NCI-H128 (cell line): Measurements from ENCODE around the gene DFFA.
"Not testable (repeated sequence)": the region's sequence is repeated elsewhere in the genome, so short reads cannot be mapped to it uniquely, and the experiment has no call there.

Experiments used
- DNase-seq: peaks from one replicate; lab custom pipeline; 2025; ENCODE audit not compliant: unreplicated experiment; lab: John Stamatoyannopoulos, UW

Gene DFFA

GRCh38 chr1:10467078-10467477 lies 5.3 kb downstream of the DFFA start:
- DNase-seq = no peak

GRCh38 chr1:10459184-10459583 lies 13.1 kb downstream of the DFFA start:
- no peak for DNase-seq

- no peak for DNase-seq
These were observed 14.5 kb downstream of the DFFA start for GRCh38 chr1:10457875-10458274.

GRCh38 chr1:10457462-10457861 lies 14.9 kb downstream of the DFFA start:
- DNase-seq = not testable (repeated sequence)

- DNase-seq = no peak
These were observed 15.7 kb downstream of the DFFA start for GRCh38 chr1:10456661-10457060.

GRCh38 chr1:10456048-10456447 lies 16.3 kb downstream of the DFFA start:
- DNase-seq = no peak

- DNase-seq = no peak
These were observed 21.0 kb downstream of the DFFA start for GRCh38 chr1:10451287-10451686.

GRCh38 chr1:10450836-10451235 lies 21.5 kb downstream of the DFFA start:
- DNase-seq = no peak

- no peak for DNase-seq
These were observed 22.0 kb downstream of the DFFA start for GRCh38 chr1:10450156-10450814.

GRCh38 chr1:10449751-10450150 lies 22.6 kb downstream of the DFFA start, which contains the start of gene CORT:
CORT (plus strand) TSS chr1:10450031; CDS start chr1:10450224, 193 bp downstream.
- no peak for DNase-seq

- no peak for DNase-seq
These were observed 25.4 kb downstream of the DFFA start for GRCh38 chr1:10446790-10447422.

- no peak for DNase-seq
These were observed 27.4 kb downstream of the DFFA start for GRCh38 chr1:10444795-10445397.

GRCh38 chr1:10444248-10444647 lies 28.1 kb downstream of the DFFA start:
- DNase-seq = no peak

- no peak for DNase-seq
These were observed 31.5 kb downstream of the DFFA start for GRCh38 chr1:10440794-10441193.

- no peak for DNase-seq
These were observed 32.0 kb downstream of the DFFA start for GRCh38 chr1:10440305-10440704.

- DNase-seq = no peak
These were observed 33.6 kb downstream of the DFFA start for GRCh38 chr1:10438677-10439163.

- DNase-seq = no peak
These were observed 35.3 kb downstream of the DFFA start for GRCh38 chr1:10437052-10437451.

- no peak for DNase-seq
These were observed 37.7 kb downstream of the DFFA start for GRCh38 chr1:10434590-10434989.

GRCh38 chr1:10433790-10434189 lies 38.5 kb downstream of the DFFA start:
- DNase-seq = no peak

- no peak for DNase-seq
These were observed 39.2 kb downstream of the DFFA start for GRCh38 chr1:10432910-10433700.

GRCh38 chr1:10431070-10431730 lies 41.1 kb downstream of the DFFA start:
- DNase-seq = no peak
